ENCODE measurements around the gene TARS3. TPM values are rescaled to one million over a fixed set of nuclear protein-coding genes. Genes with fewer than 3 reads are reported as not detected.
A peak's percentile ranks its signal among the peaks of the same experiment; 100 is the strongest.

TARS3 gene
- total RNA-seq, 1 donor from 2014 or later: 5.6 TPM

DNA sequence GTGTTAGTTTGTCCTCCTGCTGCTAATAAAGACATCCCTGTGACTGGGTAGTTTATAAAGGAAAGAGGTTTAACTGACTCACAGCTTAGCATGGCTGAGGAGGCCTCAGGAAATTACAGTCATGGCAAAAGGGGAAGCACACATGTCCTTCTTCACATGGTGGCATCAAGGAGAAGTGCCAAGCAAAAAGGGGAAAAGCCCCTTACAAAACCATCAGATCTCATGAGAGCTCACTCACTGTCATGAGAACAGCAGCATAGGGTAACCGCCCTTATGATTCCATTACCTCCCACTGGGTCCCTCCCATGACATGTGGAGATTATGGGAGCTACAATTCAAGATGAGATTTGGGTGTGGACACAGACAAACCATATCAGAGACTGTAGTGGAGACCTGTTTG lies 99.1 kb downstream of the TARS3 start:
- no peak for DNase-seq (ENCODE audit: low read depth in 2 of 2)

DNA sequence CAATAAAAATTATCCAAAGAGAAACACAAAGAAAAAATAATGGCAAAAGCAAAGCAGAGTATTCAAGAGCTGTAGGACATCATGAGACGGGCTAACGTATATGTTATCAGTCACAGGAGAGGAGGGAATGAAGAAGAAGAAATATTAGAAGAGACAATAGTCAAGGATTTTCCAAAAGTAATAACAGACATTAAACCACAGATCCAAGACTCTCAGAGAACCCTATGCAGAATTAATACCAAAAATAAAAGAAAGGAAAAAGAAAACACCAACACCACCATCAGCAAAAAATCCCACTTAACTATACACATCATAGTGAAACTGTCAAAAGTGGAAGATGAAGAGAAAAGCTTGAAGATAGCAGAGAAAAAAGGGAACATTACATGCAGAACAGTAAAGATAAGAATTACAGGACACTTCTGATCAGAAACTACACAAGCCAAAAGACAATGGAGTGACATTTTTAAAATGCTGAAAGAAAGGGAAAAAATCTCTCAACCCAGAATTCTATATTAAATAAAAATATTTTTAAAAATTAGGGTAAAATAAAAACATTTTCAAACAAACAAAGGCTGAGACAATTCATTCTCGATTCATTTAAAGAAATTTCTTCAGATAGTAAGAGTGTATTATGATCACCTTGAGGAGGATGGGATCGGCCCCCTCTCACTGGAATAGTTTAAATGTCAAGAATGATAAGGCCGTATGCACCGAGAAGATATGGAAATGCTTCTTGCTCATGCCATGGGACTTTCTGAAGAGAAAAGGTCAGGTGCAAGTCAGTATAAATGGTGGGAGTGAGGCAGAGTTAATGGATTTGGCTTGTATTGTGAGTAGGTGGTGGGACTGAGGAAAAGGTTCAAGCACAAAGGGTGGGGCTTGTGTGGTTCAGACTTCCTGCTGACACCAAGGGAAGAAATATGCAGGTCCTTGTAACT lies 100.6 kb downstream of the TARS3 start:
- DNase-seq (ENCODE audit: low read depth in 2 of 2): no peak

DNA sequence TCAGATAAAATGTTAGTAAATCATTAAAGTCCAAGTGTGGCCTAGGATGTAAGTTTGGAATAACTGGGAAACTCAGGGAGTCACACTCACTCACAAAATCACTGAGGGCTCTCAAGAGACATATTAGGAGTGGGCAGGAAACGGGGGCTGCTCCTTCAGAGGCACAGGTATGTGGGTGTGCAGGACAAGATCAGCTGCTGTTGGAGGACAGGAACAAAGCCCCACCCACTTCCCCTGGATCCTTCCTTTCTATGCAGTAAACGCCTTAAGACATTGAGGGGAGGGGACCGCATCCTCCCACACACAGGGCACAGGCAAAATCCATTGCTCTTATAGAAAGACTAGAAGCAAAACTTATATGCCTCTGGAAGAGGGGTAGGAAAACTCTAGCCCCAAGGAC lies 102.3 kb downstream of the TARS3 start:
- DNase-seq (ENCODE audit: low read depth in 2 of 2): no peak

DNA sequence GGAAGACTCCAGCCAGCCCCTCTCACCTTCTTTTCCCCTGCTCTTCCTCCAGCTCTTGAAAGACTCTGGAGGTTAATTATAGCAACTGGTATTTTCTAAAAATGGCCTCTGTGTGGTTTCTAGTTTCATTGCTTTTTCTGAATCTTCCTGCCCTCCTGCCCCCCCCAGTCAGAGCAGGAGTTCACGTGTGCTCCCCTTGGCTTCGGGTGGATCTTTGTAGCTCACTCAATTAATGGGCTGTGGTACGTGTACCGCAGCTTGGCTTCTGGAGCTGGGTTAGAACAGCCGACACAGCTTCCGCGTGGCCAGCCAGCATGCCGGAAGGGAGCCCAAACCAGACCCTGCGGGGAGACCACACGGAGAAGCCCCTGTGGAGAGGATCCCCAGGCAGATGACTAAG lies 103.6 kb downstream of the TARS3 start:
- DNase-seq (ENCODE audit: low read depth in 2 of 2): no peak

DNA sequence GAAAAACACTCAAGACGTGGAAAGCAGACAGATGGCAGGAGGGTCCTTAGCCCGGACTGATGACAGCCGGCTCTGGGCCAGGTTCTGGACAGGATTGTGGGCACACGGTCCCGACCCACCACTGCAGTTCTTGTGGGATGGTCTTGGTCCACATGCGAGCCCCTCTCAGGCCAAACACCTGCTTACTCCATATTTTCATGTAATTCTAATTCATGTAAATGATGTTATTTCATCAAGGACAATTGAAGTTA lies 104.7 kb downstream of the TARS3 start:
- no peak for DNase-seq (ENCODE audit: low read depth in 2 of 2)

DNA sequence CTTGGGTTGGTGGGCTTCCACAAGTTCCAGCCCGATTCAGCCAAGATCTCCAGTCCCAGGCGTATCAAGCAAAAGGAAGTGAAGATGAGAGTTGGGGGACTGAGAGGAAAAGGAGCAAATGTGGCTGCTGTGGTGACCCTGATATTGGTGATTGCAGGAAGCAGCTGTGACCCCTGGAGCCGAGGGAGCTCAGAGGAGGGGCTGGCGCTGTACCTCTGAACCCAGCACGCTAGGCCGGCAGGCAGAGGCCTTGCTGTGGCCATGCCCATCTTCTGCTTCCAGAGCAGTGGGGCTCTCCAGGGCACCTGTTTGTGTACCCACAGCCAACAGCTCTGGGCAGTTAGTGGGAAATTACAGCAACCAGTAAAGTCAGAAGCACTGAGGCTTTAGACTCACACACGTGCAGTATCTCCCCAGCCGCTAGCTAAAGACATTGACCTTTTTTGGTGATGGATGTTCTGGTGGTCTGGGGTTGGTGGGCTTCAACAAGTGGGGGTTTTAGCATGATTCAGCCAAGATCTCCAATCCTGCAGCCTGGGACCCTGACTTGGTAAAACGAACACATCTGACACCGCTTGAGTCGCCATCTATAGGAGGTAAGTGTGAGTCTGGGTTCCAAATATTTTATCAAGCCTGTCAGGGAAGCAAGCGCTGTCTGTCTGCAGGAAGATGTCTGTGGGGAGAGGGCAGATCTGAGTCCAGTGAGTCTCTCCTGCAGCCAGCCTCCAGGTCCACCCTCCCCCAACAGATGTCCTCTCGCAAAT lies 105.2 kb downstream of the TARS3 start:
- peak in 1 of 2 donors; percentile 46 for DNase-seq (ENCODE audit: low read depth in 2 of 2)

DNA sequence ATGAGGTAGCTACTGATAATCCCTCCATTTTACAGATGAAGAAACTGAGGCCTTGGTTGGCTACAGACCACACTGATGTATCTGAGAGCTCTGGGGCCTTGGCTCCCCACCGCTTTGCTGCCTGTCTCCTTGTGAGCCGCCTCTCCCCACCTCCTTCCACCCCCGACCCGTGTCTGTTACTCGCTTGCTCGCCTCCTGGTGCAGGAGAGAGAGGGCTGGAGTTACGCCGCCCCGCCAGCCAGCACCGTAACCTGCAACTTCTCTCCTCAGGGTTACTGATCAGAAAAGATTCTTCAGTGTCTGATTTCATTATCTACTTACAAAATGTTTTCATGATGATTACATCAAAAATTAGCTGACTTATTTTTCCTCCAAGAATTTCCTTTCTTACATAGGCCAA lies 106.2 kb downstream of the TARS3 start:
- DNase-seq (ENCODE audit: low read depth in 2 of 2): no peak

DNA sequence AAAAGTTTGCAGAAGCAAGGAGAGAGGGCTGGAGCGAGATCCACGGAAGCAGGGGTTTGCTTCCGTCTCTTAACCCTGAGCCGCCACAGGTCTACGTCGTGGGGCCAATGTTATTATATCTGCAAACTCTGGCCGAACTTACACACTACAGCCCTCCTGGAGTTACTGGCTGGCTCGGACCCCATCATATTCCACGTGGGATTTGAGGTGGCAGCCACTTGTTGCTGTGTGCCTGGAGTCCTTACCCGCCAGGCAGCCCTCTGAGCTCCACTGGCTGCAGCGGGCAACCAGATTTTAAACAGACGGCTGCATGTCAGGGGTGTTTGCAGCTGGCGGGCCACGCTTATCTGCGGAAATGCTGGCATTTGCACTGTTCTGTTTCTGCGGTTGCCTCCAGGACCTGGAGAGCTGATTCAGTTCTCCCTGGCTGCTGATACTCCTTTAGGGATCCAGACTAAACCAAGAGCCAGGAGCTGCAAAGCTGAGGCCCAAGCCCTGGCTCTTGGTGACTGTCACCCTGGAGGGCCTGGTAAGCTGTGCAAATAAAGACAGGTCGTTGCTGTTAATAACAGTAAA lies 106.8 kb downstream of the TARS3 start:
- DNase-seq (ENCODE audit: low read depth in 2 of 2): no peak

DNA sequence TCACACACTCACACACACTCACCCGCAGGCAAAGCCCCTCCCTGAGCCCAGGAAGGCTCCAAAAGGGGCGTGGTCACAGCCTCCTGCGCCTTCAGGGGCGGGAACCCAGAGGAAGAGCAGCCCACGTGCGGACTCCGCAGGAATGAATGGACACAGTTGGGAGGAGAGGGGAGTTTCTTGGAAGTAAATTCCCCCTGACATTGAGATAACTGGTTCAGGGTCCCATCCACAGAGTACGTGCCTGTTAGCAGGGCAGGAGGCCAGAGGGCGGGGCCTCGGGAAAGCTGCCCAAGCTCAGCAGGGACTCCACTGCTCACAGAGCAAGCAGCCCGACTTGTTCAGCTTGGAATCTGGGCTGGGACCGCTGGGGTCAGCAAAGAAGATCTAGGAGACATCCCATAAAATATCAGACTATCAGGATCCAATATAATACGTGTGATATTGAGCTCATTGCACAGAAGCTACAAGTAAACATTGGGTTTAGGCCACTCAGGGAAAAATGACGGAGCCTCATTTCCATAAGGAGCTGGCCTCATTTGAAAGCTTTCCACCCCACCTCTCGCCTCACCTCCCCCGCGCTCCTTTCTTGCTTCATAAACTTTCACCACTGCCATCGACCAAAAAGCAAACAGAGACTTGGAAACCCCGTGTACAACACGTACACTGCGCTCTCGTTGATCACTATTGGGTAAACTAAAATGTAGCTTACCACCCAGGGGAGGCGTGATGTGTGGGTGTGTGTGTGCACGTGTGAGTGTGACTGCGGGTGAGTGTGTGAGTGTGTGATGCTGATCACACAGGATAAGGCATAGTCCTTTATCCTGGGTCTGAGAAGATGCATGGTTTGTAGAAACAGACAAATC lies 108.1 kb downstream of the TARS3 start:
- no peak for DNase-seq (ENCODE audit: low read depth in 2 of 2)

DNA sequence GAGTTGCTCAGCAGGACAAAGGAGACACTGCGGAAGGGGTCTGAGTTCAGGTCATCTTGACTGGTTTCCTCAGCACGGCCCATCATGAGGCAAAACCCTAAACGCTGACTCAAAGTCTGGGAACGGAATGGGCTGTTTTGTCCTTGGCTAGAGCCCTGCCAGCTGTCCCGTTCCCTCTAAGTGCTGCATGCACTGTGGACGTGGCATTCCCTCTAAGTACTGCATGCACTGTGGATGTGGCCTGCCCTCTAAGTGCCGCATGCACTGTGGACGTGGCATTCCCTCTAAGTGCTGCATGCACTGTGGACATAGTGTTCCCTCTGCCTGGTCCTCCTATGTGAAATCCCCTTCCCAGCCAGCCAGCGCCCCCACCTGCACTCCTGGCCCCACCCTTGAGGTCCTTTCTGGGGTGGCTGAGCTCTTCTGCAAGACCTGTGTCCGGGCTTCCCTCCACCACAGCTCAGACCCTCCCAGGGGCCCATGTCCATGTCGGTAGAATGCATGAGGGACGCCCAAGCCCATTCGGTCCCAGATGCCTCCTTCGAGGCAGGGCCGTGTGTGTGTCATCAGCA lies 108.8 kb downstream of the TARS3 start:
- DNase-seq (ENCODE audit: low read depth in 2 of 2): no peak

DNA sequence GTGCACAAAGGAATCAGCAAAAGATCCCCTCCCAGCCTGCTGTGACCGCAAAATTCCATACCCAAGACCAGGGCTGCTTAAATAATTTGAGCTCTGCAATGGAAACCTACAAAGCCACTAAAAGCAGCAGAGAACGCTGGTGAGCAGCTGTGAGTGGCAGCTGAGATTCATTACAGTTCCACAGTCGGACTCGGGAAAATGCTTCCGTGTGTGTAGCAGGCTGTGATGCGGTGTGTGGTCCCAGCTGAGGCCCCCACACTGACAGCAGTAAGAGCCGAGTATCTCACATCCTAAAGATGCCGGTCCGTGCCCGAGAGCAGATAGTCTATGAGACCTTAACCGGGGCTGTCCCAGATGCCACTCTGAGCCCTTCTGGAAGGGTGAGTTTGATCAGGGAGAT lies 109.5 kb downstream of the TARS3 start:
- no peak for DNase-seq (ENCODE audit: low read depth in 2 of 2)

DNA sequence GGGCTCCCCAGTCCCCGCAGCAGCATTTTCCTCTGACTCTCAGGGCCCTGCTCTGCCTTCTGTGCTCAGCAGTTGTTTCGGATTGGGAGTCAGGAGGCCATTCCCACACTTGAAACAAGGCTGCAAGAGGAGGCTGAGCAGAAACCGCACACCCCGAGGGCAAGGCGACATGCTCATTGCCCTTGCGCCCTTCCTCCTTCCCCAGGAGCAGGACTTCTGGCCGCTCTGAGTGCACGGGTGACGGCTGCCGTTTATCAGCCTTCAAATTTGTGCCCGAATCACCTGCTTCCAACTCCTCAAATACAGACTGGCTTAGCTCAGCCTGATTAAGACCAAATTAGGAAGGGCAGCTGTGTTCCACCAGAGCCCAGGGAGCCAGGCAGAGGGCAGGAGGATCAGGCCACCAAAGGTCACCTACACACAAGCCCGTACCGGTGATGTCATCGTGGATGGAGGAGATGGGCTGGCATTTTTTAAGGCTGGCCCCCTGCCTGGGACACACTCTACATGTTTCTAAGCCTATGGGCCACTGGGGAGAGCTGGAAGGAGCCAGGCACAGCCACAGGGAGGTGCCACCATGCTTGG lies 110.2 kb downstream of the TARS3 start:
- no peak for DNase-seq (ENCODE audit: low read depth in 2 of 2)

DNA sequence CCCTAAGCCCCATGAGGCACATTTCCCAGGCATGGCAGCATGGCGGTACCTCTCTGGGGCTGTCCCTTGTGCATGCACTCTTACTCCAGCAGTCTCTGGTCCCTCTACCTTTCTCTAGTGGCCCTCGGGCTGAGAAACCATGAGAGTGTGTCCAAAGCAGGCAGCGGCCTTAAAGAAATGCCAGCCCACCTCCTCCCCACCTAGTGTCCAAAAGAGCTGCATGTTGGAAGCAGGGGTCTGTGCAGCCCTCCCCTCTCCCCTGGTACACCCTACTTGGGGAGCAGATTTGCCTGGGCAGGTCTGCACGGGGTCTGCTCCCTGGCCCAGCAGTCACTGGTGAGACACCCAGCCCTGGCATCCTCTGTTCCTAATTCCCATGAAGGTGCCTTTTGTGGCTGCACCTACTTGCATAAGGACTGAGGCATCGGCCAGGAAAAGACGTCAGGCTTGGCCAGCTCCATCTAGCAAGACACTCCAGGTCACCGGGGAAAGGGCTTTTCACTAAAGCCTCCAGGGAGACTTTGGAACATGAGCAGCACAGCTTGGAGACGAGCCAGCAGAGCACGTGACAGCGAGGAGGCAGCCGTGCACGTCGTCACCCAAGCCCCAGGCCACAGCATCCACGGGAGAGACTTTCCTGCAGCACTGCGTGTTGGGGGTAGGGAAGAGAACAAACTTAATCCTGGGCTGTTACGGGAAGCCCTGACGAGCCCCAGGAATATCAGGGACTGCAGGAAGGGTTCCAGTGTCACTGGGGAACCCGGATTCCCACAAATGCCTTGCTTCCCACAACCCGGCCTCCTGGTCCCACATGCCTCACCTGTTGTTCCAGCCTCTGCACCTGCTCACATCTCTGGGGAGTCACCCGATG lies 110.9 kb downstream of the TARS3 start:
- DNase-seq (ENCODE audit: low read depth in 2 of 2): no peak

DNA sequence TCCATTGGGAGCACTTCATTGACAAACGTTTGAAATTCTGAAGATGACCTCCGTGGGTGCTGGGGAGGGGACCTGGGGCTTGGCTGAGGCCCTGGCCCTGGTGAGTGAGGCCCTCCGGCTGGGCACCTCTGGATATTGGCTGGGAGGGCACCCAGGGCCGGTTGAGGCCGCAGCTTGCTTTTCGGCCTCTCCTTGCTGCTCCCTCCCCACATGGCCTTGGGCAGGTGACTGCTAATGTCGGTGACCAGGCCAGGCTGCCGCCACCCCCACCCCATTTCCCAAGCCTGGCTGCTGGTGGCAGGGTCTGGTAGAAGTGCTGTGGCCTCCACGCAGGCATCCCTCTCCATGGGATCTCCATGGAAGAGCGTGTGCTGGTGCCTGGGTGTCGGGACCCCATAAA lies 111.6 kb downstream of the TARS3 start:
- no peak for DNase-seq (ENCODE audit: low read depth in 2 of 2)

DNA sequence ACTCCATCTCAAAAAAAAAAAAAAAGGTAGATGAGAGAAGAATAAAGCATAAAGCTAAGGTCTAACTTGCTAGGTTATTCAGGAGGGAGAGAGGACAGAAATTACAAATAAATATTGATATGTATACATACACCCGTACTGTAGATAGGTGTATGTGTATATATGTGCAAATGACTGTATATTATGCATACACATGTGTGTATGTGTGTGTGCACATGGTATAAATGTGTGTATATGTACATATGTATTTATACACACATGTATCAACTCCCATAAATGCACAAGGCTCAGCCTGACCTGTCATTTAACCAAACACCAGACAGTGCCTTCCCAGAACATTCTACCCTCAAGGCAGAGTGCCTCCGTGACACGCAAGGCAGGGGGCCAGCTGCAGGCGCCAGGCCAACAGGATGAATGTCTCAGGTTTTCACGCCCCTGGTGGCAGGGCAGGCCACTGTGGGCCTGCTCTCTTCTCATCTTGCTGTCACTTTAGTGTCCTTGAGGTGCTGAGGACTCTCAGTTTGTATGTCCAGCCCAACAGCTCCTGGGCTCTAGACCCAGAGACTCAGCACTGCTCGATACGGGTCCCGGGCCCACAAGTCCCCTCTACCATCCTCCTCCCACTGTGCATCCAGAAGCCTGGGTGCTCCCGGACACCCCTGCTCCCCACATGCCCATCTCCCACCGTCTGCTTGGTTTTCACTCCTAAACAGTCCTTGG lies 112.5 kb downstream of the TARS3 start:
- no peak for DNase-seq (ENCODE audit: low read depth in 2 of 2)

DNA sequence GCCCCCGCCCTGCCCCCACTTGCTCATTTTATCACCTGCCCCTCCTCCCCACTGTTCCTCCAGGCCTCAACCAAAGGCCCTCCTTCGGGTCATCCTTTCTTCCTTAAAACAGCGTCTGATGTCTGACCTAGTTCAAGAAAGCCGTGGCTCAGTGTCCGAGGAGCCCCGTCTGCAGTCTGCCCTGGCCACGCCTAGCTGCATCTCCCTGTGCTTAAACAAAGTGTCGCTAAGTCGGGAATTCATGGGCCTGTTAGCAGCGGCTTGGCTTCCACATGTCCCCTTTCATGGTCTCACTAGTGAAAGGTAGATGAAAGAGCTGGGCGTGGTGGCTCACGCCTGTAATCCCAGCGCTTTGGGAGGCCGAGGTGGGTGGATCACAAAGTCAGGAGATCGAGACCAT lies 113.3 kb downstream of the TARS3 start:
- DNase-seq (ENCODE audit: low read depth in 2 of 2): no peak

DNA sequence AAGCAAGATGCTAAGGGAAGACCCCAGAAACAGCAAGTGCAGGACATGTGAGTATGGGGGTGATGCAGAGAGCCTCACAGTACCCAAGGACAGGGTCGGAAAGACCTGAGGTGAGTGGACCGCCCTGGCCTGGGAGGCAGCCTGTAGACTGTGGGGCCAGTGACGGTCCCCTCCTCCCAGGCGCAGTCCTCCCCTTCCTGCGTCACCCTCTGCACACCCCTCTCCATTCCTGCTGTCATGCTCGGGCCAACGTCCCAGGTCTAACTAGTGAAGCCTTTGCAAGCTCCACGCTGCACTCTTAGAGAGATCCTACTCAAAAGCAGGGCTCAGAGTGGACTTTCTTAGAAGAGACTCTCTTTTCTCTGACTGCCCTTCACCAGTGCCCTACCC lies 113.7 kb downstream of the TARS3 start:
- DNase-seq (ENCODE audit: low read depth in 2 of 2): no peak

DNA sequence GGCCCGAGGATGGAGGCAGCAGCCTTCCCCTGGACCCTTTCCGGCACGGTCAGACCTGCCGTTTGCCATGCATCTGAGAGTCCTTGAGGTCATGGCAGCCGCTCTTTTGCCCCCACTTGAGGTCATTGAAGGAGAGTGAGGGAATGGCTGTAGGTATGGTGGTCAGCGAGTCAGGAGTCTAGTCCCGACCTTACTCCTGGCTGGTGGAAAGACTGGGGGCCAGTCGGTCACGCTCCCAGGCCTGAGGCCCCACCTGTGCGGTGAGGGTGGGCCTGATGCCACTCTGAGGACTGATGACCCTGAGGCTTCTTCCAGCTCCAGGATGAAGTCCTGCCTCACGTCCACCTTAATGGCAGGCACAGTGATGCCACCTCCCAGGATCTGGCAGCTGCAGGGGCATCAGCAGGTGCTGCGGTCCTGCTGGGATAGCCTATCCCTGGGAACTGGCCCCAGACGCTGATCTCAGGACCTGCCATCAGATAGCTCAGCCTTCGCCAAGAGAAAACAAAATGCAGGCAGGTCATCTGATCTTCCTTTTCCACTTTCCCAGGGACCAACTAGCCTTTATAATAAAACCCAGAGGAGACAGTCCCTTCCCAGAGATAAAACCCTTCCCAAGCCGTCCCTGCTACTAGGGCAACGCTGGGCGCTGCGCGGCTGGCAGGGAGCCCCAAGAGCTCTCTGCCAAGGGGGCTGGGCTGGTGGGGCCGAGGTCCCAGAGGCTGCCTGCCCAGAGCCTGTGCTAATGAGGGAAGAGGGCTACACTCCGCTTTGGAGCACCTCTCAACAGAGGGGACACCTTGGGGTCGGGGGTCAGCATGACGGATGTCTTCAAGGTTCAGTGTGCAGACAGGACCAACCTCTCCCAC lies 114.3 kb downstream of the TARS3 start:
- DNase-seq (ENCODE audit: low read depth in 2 of 2): no peak
